Frontal cortex (tissue), 4 donors: ENCODE data around the gene TMEM120A. TPM values are rescaled to one million over a fixed set of nuclear protein-coding genes. Genes with fewer than 3 reads are reported as not detected.

Experiments
- DNase-seq, 2 donors: peaks; one replicate each; pipeline ENCODE4 v3.0.0; 2012; ENCODE audit warnings: low spot score in 2 of 2
- FAIRE-seq: peaks from 2 replicates; lab custom pipeline; 2012; peaks lifted over from hg19 to GRCh38; lab: Jason Lieb, UNC
- total RNA-seq: library from RNA; depleted of rRNA; stranded (reverse); fragments of >200 nt; gene quantifications from one replicate; pipeline ENCODE4 v1.2.3, GENCODE V29; 2014
- donor health status: control.
- donor health status: control.
- donor health status: control.

TMEM120A gene
- total RNA-seq, 1 donor from 2014 or later, result 26.1 TPM

DNA sequence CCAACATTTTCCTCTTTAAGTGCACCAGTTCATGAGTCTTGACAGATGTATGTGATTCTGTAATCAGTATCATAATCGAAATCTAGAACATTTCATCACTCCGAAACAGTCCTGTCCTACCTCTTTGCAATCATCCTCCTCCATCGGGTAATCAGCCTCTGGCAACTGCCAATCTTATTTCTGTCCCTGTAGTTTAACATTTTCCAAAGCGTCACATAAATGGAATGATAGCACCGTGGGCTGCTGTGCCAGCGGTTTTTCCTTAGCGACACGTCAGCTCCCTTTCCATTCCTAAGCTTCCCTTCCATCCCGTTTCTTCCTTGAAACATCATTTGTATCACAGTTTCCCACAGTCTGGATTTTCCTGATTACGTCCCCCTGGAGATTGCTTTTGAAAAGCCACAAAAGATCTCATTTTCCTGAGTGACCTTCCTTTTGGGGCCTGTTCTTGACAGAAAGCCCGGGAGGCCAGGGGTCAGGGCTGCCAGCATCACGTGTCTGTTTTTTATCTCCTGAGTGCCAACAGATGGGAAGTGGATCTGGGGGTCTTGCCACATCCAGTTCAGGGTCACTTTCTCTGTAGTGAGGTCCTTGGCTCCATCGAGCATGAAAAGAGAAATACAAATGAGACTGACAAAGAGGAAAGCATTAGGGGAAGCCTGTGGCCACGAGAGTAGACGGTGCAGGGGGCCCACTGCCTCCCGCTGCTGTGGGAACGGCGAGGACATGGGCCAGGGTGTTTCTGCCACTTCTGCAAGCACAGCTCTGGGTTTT lies 31.6 kb downstream of the TMEM120A start:
- DNase-seq (no peak), FAIRE-seq (no peak)

DNA sequence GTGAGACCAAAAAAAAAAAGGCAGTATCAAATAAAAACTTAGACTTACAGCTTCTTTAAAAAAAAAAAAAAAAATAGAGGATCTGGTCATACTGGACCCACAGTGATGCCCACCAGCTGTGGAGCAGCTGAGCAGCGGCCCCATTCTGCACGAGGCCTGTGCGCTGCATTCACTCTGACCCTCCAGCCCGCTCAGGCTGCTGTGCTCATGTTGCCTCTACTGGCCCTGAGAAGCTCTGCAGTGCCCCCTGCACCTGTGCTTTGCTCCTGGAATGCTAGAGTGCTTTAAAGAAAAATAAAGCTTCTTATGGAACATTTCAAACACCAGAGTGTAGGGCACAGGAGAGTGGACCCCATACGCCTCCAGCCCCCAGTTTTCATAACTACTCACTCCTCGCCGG lies 33.2 kb downstream of the TMEM120A start:
- FAIRE-seq (no peak), DNase-seq (no peak)

DNA sequence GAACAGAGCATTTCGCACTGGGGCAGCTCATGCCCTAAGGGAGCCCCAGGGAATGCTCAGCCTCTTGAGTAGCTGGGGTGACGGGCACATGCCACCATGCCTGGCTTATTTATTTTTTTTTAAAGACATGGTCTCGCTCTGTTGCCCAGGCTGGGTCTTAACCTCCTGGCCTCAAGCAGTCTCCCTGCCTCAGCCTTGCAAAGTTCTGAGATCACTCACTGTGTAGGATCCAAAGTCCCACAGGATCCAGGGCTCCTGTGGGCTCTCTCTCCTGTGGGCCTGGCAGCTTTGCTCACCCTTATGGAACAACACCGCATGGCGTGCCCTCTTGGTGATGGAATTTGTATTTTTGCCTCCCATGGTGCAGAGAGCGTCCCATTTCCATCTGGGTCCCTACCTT lies 34.0 kb downstream of the TMEM120A start:
- DNase-seq (no peak), FAIRE-seq (no peak)

DNA sequence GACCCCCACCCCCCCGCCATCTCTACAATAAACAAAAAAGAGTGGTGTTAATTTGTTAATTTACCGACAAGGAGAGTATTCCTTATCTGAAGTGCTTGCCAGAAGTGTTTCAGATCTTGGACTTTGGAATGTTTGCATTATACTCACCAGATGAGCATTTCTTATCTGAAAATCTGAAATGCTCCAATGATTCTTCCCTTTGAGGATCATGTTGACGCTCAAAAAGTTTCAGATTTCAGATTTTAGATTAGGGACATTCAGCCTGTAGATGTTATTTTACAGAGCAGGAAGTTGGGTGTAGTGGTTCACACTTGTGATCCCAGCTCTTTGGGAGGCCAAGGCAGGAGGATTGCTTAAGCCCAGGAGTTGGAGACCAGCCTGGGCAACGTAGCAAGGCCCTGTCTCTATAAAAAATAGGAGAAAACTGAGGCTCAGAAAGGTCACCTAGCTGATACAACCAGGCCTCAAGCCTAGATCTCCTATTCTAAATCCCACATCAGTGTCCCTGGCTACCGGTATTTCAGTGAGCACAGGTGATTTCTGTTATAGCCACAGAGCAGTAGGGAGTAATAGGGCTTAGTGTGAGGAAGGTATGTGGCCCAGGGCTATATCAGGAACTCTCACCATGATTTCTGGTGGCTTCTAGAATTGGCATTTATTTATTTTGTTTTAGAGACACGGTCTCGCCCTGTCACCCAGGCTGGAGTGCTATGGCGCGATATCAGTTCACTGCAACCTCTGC lies 35.4 kb downstream of the TMEM120A start:
- FAIRE-seq, result no peak
- DNase-seq, result no peak

DNA sequence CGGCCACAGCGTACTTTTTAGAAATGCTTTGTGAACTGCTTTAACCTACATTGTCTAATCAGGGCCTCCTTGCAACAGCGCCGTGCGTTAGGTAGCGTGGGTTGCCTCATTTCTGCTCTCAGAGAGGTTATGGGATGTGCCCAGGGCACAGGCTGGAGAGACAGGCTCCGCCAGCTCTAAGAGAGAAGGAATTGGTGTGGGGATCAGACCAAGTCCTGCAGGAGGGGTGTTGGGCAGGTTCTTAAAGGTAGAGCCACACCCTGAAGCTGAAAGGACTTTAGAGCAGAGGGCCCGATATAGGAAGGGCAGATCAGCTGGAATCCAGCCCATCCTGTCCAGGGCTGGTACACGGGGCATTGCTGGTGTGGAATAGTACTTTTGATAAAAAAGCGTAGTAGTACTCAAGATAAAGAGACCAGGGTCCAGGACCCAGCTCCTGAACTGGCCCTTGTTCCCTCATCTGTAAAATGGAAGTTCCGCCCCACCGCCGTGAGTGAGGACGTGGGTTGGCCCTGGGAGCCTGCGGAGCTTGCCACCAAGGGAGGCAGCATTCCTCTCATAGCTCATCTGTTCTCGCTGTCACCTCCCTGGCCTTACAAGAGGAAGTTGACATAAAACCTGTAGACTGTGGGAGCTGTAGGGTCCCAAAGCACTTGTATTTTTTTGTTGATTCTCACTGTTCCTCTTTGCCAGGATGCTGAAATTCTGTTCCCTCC lies 37.2 kb downstream of the TMEM120A start:
- DNase-seq (no peak), FAIRE-seq (no peak)

DNA sequence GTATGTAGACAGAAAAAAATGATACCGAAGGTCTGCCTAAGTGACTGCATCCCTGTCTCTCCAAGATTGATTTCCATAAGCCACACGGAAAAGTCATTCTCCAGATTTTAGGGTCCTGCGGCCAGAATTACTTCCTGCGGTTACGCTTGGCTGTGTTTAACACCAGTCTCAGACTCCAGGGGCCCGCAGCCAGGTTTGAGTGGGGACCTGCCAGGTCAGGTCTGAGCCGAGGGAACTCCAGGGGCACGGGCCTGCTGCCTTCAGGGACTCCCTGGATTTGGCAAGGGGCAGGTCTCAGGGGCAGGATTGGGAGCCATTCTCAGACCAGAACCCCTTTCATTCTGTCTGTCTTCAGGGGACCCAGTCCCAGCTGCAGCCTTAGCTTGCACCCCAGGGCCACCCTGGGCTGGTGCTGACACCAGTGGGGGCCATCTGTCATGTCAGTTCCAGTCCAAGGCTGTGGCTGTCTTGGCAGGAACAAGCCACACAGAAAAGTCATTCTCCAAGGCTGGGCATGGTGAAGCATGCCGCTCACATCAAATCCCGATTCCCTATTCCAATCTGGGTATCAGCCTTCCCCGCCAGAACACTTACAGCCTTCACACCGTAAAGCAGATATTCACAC lies 39.0 kb downstream of the TMEM120A start:
- no peak for DNase-seq
- FAIRE-seq, result no peak

DNA sequence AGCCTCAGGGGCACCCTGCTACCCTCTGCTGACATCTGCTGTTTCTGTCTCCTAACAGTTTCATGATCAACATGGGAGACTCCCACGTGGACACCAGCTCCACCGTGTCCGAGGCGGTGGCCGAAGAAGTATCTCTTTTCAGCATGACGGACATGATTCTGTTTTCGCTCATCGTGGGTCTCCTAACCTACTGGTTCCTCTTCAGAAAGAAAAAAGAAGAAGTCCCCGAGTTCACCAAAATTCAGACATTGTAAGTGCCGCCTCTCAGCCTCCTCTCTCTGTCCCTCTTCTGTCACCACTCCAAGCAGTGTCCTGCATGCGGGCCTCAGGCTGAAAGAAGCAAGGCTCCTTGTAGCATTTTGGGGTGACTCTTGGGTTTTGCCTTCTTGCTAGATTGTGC lies 40.5 kb downstream of the TMEM120A start:
- no peak for FAIRE-seq
- DNase-seq, result no peak

DNA sequence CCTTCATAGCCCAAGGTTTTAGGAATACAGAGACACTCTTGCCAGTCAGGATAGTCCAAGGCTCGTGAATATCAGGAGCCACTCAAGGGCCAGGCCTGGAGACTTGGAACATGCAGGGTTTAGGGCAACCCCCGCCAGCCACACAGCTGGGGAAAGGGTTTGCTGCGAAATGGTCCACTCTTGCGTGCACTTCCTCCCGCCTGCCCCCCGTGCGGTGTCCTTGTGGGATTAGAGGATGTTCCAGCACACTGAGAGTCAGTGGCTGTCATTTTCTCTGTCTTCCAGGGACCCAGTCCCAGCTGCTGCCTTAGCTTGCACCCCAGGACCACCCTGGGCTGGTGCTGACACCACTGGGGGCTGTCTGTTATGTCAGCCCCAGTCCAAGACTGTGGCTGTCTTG lies 41.0 kb downstream of the TMEM120A start:
- no peak for DNase-seq
- FAIRE-seq, result no peak

DNA sequence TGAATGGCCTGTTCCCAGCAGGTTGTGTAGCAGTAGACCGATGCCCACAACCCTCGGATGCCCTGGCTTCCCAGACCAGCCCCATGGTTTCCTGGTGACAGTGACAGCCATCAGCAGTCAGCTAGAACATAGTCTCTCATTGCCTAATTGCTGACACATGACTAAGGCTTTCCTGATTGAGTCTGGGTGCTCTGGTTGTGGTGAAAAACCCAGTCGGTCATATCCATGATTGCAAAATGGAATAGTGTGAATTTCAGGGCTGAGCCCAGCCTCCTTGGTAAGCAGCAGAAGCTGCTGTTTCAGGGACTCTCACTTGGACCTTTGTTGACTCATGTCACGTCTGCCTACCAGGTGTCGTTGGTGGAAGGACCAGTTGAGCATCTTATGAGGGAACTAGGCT lies 42.9 kb downstream of the TMEM120A start:
- no peak for DNase-seq
- FAIRE-seq, result no peak

DNA sequence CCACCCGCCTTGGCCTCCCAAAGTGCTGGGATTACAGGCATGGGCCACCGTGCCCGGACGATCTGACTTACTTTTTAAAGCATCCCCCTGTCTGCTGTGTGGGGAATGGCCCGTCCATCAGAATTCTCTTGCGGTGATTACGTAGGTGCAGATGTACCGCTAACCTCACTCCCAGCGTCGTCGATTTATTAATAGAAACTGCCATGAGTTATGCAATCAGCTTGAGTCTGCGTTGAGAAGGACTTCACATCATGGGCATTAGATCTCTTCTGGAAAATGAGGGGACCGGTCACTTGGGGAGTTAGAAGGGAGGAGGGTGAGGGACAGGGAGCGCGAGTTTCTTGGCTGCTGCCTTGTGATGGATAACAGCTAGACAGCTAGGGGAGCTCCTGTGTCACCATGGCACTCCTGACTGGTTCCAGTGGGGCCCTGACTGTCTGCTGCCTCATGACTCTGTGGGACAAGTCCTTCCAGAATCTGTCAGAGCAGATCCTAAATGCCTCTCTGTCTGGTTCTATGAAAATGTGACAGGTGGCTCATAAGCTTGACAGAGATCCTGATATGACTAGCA lies 44.2 kb downstream of the TMEM120A start:
- DNase-seq, result no peak
- FAIRE-seq, result no peak

DNA sequence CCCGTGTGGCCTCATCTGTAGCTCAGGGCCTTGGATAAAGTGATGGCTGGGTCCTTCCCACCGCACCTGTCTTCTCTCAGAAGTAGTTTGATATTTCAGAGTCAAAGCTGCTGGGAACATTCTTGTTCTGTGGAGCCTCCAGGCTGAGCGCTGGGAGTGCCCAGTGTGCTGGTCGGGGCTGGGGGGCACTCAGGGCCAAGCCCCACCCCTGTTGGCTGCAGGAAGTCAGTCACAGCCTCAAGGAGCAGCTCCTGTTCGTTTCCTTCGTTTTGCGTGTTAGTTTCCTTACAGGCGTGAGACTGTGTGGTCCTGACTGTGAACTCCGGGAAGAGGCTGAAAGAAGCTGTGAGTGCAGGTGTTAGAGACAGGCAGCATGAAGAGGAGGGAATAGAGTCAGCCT lies 46.2 kb downstream of the TMEM120A start:
- DNase-seq (no peak), FAIRE-seq (no peak)

DNA sequence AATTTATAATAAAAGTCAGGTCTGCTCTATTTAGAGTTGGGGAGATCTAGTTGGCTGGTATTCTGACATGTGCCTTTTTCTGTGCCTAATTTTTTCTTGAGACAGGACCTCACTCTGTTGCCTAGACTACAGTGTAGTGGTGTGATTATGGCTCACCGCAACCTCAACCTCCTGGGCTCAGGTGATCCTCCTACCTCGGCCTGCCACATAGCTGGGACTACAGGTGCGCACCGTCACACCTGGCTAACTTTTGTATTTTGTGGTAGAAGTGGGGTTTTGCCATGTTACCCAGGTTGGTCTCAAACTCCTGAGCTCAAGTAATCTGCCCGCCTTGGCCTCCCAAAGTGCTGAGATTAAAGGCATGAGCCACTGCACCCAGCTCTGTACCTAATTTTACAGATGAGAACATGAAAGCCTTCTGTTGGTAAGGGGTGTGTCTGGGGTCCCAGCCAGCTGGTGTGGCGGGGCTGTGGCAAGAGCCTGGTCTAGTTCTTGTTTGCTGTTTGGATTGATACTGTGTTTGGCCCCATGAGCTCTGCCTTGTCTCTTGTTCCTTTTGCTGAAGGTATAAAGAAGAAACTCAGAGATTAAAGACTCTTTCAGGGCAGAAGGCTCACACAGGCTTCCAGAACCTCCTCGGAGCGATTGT lies 48.1 kb downstream of the TMEM120A start:
- FAIRE-seq (no peak), DNase-seq (no peak)

DNA sequence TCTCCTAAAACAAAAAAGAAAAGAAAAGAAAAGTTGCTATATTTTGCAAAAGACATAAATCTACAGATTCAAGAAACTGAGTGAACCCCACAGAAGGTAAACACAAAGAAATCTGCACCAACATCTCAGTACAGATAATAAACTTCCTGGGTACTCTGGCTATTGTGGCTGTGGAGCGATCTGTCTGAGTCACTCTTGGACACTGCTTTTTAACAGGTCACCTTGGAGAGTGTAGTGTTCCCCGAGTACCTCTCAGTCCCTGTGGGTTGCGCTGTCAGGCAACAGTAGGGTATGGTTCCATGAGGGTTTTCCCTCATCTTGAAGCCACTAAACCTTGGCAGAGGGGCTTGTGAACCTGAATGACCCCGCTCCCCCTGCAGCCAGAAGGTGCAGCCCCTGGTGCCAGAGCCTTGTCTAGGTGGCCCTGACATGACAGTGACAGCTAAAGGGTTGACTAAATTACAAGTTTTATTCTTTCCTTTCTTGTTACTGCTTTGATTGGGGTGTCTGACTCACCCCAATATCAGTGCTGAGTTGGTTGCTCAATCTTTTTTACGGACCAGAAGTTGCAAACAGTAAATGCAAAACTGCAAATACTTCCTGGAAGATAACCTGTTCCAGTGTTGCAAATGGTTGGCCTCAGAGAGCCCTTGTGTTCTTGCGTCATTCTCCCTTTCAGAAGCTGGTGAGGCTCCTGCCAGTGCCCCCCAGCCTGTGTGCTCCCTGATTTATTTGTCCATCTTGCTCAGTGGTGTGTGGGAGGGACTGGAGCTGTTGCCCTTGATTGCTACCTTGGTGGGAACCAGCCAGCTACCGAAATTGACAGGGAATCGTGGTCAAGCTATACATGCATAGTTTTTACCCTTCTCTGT lies 48.9 kb downstream of the TMEM120A start:
- FAIRE-seq (no peak), DNase-seq (no peak)

DNA sequence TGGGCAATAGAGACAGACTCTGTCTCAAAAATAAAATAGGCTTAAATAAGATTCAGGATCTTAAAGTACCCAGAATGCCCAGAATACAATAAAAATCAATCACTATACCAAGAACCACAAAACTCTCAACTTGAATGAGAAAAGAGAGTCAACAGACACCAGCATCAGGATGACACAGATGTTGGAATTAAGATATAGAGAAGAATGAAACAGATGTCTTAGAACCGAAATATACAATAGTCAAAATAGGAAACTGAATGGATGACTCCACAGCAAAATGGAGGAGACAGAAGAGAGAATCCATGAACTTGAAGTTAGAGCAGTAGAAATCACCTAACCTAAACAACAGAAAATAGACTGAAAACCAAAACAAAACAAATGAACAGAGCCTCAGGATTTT lies 49.9 kb downstream of the TMEM120A start:
- DNase-seq, result no peak
- no peak for FAIRE-seq

DNA sequence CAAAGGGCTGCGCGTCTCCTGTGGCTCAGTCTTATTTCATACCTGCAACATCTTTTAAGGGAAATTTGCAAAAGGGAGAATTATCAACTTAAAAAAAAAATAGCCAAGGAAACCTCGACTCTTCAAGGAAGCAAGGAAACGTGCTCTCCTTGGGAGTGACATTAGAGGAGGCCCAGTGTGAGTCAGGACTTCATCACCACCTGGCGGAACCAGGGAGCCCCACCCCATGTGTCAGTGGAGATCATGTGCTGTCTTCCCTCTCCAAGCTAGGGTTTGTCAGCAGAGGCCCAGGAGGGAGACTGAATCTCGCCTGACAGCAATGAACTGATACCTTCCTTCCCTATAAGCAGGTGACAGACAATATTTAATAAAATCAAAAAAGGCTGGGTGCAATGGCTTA lies 50.5 kb downstream of the TMEM120A start:
- FAIRE-seq (no peak), DNase-seq (no peak)

DNA sequence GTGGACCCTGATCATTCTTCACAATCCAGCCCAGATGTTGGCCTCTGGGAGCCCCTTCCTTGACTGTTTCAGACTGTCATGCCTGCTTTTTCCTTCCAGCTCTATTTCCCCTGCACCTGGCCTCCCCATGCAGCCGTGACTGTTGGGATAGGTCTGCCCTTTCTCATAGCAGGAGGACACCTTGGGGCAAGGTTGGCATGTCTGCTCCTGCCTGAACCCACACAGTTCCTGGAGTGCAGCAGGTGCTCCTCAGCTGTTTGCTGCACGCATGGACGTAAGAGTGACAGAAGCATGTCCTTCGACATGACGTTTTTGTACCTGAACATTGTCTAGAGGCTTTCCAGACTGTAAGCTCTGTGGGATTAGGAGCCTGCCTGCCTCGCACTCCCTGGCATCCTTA lies 55.5 kb downstream of the TMEM120A start:
- FAIRE-seq (no peak), DNase-seq (no peak)

DNA sequence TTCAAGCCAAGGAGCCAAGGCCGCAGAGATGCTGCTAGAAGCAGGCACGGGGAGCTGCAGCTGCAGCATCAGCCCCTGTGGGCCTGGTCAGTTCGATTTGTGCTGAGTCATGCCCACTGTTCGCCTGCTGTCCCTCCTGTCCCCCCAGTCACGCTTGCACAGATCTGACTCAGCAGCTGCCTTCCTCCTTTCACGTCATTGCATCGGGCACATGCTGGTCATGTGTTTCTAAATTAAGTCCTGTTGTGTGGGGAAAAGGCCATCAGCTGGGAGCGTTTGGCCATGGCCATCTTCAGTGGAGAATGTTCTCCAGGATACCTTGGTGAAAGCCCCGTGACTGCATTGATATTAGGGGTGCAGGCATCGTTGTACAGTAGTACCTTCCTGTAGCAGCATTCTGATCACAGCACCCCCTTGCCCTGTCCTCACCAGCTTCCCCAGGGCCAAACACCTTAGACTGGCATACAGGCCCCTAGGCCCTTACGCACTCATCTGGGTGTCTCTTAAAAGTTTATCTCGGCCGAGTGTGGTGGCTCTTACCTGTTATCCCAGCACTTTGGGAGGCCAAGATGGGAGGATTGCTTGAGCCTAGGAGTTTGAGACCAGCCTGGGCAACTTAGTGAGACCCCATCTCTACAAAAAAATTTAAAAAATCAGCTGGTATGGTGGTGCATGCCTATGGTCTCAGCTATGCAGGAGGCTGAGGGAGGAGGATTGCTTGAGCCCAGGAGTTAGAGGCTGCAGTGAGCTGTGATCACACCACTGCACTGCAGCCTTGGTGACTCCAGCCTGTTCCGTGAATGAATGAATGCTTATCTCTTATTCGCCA lies 56.2 kb downstream of the TMEM120A start:
- FAIRE-seq, result no peak

More for the DNA sequence above, 56.2 kb downstream of the TMEM120A start:
- DNase-seq, result peak; percentile 44 to 52
